Astrocyte of the spinal cord (primary cell): Measurements from ENCODE around the gene COL4A3.

Source experiments
- DNase-seq: peaks from one replicate; pipeline ENCODE4 v3.0.0; 2011; ENCODE audit warnings: low read depth, low spot score
- H3K4me3 ChIP-seq: 2 replicates; pipeline ENCODE4 v1.5.1; 2011; ENCODE audit warnings: low read depth, mild to moderate bottlenecking, low read length, moderate library complexity
- in situ Hi-C: cut with HindIII; loops from 2 replicates; pipeline ENCODE4 v1.10.0; 2017; ENCODE audit warnings: low sequenced_read_pairs
- TF ChIP-seq, protein P1 (sequence below): IDR thresholded peaks from 2 replicates; pipeline ENCODE4 v1.5.1; 2012; ENCODE audit warnings: low read depth, mild to moderate bottlenecking, low read length, inconsistent platforms

The COL4A3 gene

DNA sequence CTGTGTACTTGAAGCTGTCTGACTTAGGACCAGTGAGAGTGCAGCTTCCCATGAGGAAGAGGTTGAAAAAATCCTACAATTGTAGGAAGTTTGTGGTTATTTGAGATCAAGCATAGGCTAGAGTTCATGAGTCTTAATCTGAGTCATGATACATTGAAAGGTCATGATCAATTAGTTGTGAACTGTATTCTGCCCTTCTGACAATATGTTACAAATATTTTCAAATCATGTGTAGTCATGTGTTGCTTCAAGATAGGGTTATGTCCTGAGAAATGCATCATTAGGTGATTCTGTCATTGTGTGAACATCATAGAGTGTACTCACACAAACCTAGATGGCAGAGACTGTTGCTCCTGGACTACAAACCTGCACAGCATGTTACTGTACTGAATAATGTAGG, 92.2 kb downstream of the COL4A3 start:
- DNase-seq, result no peak
- H3K4me3 ChIP-seq, result no peak overlapping the region
- TF ChIP-seq, protein P1, sequence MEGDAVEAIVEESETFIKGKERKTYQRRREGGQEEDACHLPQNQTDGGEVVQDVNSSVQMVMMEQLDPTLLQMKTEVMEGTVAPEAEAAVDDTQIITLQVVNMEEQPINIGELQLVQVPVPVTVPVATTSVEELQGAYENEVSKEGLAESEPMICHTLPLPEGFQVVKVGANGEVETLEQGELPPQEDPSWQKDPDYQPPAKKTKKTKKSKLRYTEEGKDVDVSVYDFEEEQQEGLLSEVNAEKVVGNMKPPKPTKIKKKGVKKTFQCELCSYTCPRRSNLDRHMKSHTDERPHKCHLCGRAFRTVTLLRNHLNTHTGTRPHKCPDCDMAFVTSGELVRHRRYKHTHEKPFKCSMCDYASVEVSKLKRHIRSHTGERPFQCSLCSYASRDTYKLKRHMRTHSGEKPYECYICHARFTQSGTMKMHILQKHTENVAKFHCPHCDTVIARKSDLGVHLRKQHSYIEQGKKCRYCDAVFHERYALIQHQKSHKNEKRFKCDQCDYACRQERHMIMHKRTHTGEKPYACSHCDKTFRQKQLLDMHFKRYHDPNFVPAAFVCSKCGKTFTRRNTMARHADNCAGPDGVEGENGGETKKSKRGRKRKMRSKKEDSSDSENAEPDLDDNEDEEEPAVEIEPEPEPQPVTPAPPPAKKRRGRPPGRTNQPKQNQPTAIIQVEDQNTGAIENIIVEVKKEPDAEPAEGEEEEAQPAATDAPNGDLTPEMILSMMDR, result no peak
- in situ Hi-C loops, result no loop called here

DNA sequence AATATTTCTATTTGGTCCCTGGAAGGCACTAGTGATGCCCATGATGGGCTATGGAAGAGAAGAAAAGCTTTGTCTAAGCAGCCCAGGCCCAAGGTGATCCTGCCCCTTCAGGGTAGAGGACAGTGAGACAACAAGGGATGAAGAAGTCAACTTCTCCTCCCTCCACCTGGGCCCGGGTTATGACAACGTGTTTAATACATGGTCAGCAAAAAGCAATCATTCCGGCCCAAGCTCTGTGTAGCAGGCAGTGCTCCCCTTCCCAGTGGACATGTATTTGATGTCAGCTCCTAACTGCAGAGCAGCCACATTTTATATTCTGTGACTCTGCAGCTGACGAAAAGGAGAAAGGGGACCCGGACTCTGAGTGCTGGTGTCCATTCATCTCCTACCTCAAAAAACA, 93.4 kb downstream of the COL4A3 start:
- in situ Hi-C loops, result no loop called here
- H3K4me3 ChIP-seq, result no peak overlapping the region
- DNase-seq, result no peak
- TF ChIP-seq, protein P1, result no peak

DNA sequence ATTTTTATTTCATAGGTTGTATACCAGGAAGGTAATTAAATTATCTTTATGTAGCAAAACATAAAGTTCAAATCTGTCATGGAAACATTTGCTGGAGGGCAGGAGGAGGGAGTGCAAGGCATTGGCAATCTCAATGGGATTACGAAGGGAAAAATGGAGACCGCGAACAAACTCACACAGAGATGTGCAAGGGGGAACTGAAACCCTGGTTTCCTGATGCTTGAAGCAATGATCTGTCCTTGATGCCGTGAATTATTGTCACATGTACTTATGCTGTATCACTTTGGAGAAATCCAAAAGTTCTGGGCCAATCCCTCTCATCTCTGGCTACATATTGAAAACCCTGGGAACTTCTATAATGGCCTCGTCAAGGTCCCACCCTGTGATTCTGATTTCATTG, 95.6 kb downstream of the COL4A3 start:
- in situ Hi-C loops, result no loop called here
- no peak for DNase-seq
- no peak overlapping the region for H3K4me3 ChIP-seq
- TF ChIP-seq, protein P1, result no peak

DNA sequence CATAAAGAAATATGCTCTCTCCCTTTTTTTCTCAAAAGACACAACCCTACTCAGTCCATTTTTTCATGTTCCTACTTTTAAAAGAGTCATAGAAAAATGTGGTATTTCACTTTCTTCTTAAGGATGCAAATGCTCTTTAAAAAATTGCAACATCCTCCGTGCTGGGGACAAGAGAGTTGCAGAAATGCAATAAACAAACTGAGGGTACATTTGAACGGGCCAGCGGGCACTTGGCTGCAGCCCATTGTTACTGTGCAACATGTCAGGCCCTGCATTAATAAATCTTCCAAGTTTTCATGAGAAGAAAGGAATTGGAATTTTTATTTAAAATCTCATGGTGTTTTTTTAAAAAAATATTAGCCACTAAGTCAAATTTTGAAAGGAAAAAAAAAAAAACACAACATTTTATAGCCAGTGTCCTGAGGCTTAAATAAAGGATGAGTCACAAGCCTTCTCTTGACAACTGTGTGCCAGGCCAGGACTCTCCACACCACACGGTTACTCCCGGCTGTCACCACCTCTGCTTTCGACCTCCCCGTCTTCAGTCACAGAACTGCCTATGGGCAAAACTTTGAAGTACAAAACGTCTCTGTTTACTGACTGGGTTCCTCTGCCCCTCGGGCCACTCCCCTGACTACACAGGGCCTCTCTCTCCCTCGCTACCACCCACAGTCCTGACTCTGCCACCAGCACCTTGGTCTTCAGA, 103.1 kb downstream of the COL4A3 start:
- TF ChIP-seq, protein P1, result no peak
- in situ Hi-C loops, result no loop called here
- DNase-seq, result no peak
- no peak overlapping the region for H3K4me3 ChIP-seq

DNA sequence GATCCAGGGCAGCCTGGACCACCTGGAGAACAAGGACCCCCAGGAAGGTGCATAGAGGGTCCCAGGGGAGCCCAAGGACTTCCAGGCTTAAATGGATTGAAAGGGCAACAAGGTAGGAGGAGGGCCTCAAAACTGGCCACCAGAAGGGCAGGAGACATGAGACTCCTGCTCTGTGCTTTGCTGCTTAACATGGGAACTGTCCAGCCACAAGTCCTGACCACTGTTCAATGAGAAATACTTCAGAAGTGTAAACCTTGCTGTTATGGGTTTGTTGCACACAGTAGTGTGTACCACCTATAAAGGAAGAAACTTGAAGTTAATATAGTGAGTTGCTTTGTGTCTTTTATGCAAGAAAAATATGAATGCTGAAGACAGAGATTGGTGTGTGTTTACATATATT, 116.5 kb downstream of the COL4A3 start:
- TF ChIP-seq, protein P1, result no peak
- in situ Hi-C loops, result no loop called here
- DNase-seq, result peak; percentile 13
- H3K4me3 ChIP-seq, result no peak overlapping the region

DNA sequence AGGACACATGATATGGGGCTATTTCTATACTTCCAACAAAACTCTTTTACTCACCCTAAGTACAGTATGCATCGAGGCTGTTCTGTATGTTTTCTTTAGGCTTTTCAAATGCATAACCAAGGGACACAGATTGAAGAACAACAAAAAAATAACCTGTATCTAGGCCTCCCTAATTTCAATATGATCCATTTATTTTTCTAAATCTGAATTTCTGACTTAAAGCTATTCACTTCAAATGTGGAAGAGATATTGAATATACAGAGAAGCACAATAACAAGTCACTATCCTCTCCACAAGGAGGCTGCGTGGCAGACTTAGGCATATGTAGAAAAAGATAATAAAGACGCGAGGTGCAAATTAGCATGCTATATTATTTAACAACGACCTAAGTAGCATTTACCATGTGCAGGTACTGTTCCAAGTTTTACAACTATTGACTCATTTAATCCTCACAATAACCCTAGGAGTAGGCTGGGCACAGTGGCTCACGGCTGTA, 121.4 kb downstream of the COL4A3 start:
- H3K4me3 ChIP-seq, result no peak overlapping the region
- DNase-seq, result no peak
- in situ Hi-C loops, result no loop called here
- TF ChIP-seq, protein P1, result no peak
